GM23338 (cell line): ENCODE results near the gene HIVEP3. TPM values are rescaled to one million over a fixed set of nuclear protein-coding genes. Genes with fewer than 3 reads are reported as not detected.

Experiments used
- ATAC-seq: fragments of 200-7000 bp; cut with Tn5 transposase; 3 replicates; pipeline ENCODE4 v1.9.1; 2020
- DNase-seq: peaks from one replicate; pipeline ENCODE4 v3.0.0-alpha.2; 2015; ENCODE audit warnings: low spot score
- H2AFZ ChIP-seq: fragments of 200-600 bp; sonication (generic); 2 replicates; pipeline ENCODE4 v1.8.0; 2016; ENCODE audit warnings: antibody characterized with exemption, mild to moderate bottlenecking, moderate library complexity
- H3F3A ChIP-seq: fragments of 200-600 bp; sonication (generic); replicated peaks from 2 replicates; pipeline ENCODE4 v1.8.0; 2017; ENCODE audit warnings: antibody characterized with exemption, mixed run types, low read depth
- H3K27ac ChIP-seq: fragments of 200-600 bp; sonication (generic); 2 replicates; pipeline ENCODE4 v1.6.1; 2016; ENCODE audit warnings: low read depth
- H3K27me3 ChIP-seq: fragments of 200-600 bp; sonication (generic); 2 replicates; pipeline ENCODE4 v1.8.0; 2016; ENCODE audit warnings: mild to moderate bottlenecking, mixed run types, moderate library complexity; ENCODE audit not compliant: insufficient read depth
- H3K36me3 ChIP-seq: fragments of 200-600 bp; sonication (generic); 2 replicates; pipeline ENCODE4 v1.8.0; 2016; ENCODE audit warnings: mild to moderate bottlenecking; ENCODE audit not compliant: insufficient read depth
- H3K4me1 ChIP-seq: fragments of 200-600 bp; sonication (generic); 2 replicates; pipeline ENCODE4 v1.8.0; 2016; ENCODE audit warnings: mild to moderate bottlenecking, moderate library complexity; ENCODE audit not compliant: insufficient read depth
- H3K4me2 ChIP-seq: fragments of 200-600 bp; sonication (generic); 2 replicates; pipeline ENCODE4 v1.7.1; 2017; ENCODE audit warnings: mixed run types
- H3K4me3 ChIP-seq: fragments of 200-600 bp; sonication (generic); 2 replicates; pipeline ENCODE4 v1.6.1; 2016; ENCODE audit warnings: mixed run types
- H3K79me2 ChIP-seq: fragments of 200-600 bp; sonication (generic); replicated peaks from 2 replicates; pipeline ENCODE4 v1.8.0; 2017; ENCODE audit warnings: mild to moderate bottlenecking; ENCODE audit not compliant: insufficient read depth
- H3K9me2 ChIP-seq: fragments of 200-600 bp; sonication (generic); 2 replicates; pipeline ENCODE4 v1.8.0; 2017; ENCODE audit not compliant: insufficient read depth
- H4K20me1 ChIP-seq: fragments of 200-600 bp; sonication (generic); replicated peaks from 2 replicates; pipeline ENCODE4 v1.8.0; 2017; ENCODE audit warnings: mild to moderate bottlenecking; ENCODE audit not compliant: insufficient read depth
- H3K27ac Mint-ChIP-seq: 2 replicates; pipeline ENCODE4 v1.8.0; 2020; ENCODE audit warnings: inconsistent platforms, mild to moderate bottlenecking, moderate library complexity, mixed read lengths
- H3K27me3 Mint-ChIP-seq: 3 replicates; pipeline ENCODE4 v1.8.0; 2022; ENCODE audit warnings: low read depth, mild to moderate bottlenecking, moderate library complexity, mixed read lengths, inconsistent platforms; ENCODE audit not compliant: insufficient read depth, poor library complexity
- H3K36me3 Mint-ChIP-seq: 3 replicates; pipeline ENCODE4 v1.8.0; 2021; ENCODE audit warnings: low read depth, mild to moderate bottlenecking, inconsistent platforms, moderate library complexity, mixed read lengths
- H3K4me1 Mint-ChIP-seq: 3 replicates; pipeline ENCODE4 v1.8.0; 2020; ENCODE audit warnings: mild to moderate bottlenecking, inconsistent platforms, mixed read lengths
- H3K4me3 Mint-ChIP-seq: 3 replicates; pipeline ENCODE4 v1.8.0; 2021; ENCODE audit warnings: moderate library complexity, mild to moderate bottlenecking, inconsistent platforms, mixed read lengths
- H3K9me3 Mint-ChIP-seq: 3 replicates; pipeline ENCODE4 v1.8.0; 2020; ENCODE audit warnings: moderate library complexity, mild to moderate bottlenecking, inconsistent platforms, mixed read lengths
- CREB1 ChIP-seq: fragments of 250-450 bp; sonication (Bioruptor Pico); IDR thresholded peaks from 2 replicates; pipeline ENCODE4 v1.5.0; 2020; ENCODE audit warnings: low read depth, mild to moderate bottlenecking, moderate library complexity
- CTCF ChIP-seq, 2 experiments: fragments of 200-600 bp in 1 of 2; sonication (generic) in 1 of 2; conservative IDR thresholded peaks; 2 replicates each; pipeline versions ENCODE4 v1.5.1 to v1.6.1; 2016 to 2017; ENCODE audit warnings: antibody characterized with exemption in 2 of 2, low read depth in 2 of 2, mild to moderate bottlenecking in 2 of 2, moderate library complexity in 1 of 2
- ETS1 ChIP-seq: IDR thresholded peaks from 2 replicates; pipeline ENCODE4 v1.6.1; 2016; ENCODE audit warnings: antibody characterized with exemption
- EZH2 ChIP-seq: fragments of 200-600 bp; sonication (generic); IDR thresholded peaks from one replicate; pipeline ENCODE4 v1.8.0; 2017; ENCODE audit warnings: antibody characterized with exemption, mild to moderate bottlenecking, low read depth; ENCODE audit not compliant: unreplicated experiment
- EZH2phosphoT487 ChIP-seq: fragments of 200-600 bp; sonication (generic); IDR thresholded peaks from one replicate; pipeline ENCODE4 v1.8.1; 2018; ENCODE audit warnings: antibody characterized with exemption; ENCODE audit not compliant: unreplicated experiment
- JUNB ChIP-seq: IDR thresholded peaks from one replicate; pipeline ENCODE4 v1.6.1; 2016; ENCODE audit warnings: antibody characterized with exemption; ENCODE audit not compliant: unreplicated experiment
- NANOG ChIP-seq: IDR thresholded peaks from 2 replicates; pipeline ENCODE4 v1.6.1; 2016; ENCODE audit warnings: antibody characterized with exemption, borderline replicate concordance
- POLR2AphosphoS5 ChIP-seq: IDR thresholded peaks from 2 replicates; pipeline ENCODE4 v1.6.1; 2016; ENCODE audit warnings: antibody characterized with exemption, low read depth
- REST ChIP-seq: IDR thresholded peaks from one replicate; pipeline ENCODE4 v1.6.1; 2018; ENCODE audit warnings: antibody characterized with exemption; ENCODE audit not compliant: unreplicated experiment
- STAT1 ChIP-seq: IDR thresholded peaks from one replicate; pipeline ENCODE4 v1.6.1; 2016; ENCODE audit warnings: antibody characterized with exemption; ENCODE audit not compliant: unreplicated experiment
- ZNF114 ChIP-seq: fragments of 250-450 bp; sonication (Bioruptor Pico); IDR thresholded peaks from 2 replicates; pipeline ENCODE4 v1.5.0; 2020; ENCODE audit warnings: mild to moderate bottlenecking, moderate library complexity
- ZNF331 ChIP-seq: fragments of 250-450 bp; sonication (Bioruptor Pico); IDR thresholded peaks from 2 replicates; pipeline ENCODE4 v1.5.0; 2020; ENCODE audit warnings: low read depth, mild to moderate bottlenecking, moderate library complexity
- ZNF462 ChIP-seq: fragments of 250-450 bp; sonication (Bioruptor Pico); IDR thresholded peaks from 2 replicates; pipeline ENCODE4 v1.5.0; 2020; ENCODE audit warnings: mild to moderate bottlenecking, moderate library complexity
- polyA plus RNA-seq: library from polyadenylated mRNA; unstranded; fragments of >200 nt; fragmentation: Nextera tagmentation; extraction: Ambion mirVana; gene quantifications from 2 replicates; pipeline ENCODE4 v1.2.1, GENCODE V29; 2016
- total RNA-seq: library from RNA; depleted of rRNA; stranded (reverse); fragments of >200 nt; shearing (Covaris generic); gene quantifications from 2 replicates; pipeline ENCODE4 v1.2.3, GENCODE V29; 2014

The HIVEP3 gene
- total and polyA plus RNA-seq, 2 experiments from 2014 or later = 0.14 to 0.24 TPM

- no peaks in the 10 kb centered on the region for H3K9me3 Mint-ChIP-seq
- Histone ChIP-seq H2AFZ (no peak overlapping the region), H3K27me3 (no peaks in the 10 kb centered on the region), H3K4me3 (no peak overlapping the region), H3F3A (no peaks in the 10 kb centered on the region), H3K4me1 (no peaks in the 10 kb centered on the region), H4K20me1 (no peaks in the 10 kb centered on the region), H3K36me3 (no peaks in the 10 kb centered on the region), H3K27ac (no peak overlapping the region), H3K79me2 (no peaks in the 10 kb centered on the region), H3K9me2 (0 out of 2 replicates have a peak, but pooled peaks cover 10% of the 10 kb centered on the region), H3K4me2 (no peak overlapping the region)
- ATAC-seq (no peak), DNase-seq (no peak)
- no peak overlapping the region for H3K27ac Mint-ChIP-seq
- H3K4me1 Mint-ChIP-seq = no peaks in the 10 kb centered on the region
- no peaks in the 10 kb centered on the region for H3K36me3 Mint-ChIP-seq
- TF ChIP-seq ZNF331 (CRISPR knock-in tag) (no peak), JUNB (no peak), NANOG (no peak), POLR2AphosphoS5 (no peak), STAT1 (no peak), ZNF462 (CRISPR knock-in tag) (no peak), CREB1 (CRISPR knock-in tag) (no peak), ZNF114 (CRISPR knock-in tag) (no peak), ETS1 (no peak), EZH2phosphoT487 (no peak), EZH2 (no peak), REST (no peak), CTCF (conservative IDR thresholded peaks at IDR 0.05; ENCODE audit: low read depth in 2 of 2) (no peak)
- H3K4me3 Mint-ChIP-seq = no peak overlapping the region
- H3K27me3 Mint-ChIP-seq = peaks cover 1% of the 10 kb centered on the region
These were observed 88.0 kb downstream of the HIVEP3 start for GRCh38 chr1:41830726-41831125.
